Stimulated activated CD8-positive, alpha-beta memory T cell treated with anti-CD3 and anti-CD28 coated beads, Interleukin-7, amount 100 ng/mL, for 24 hours (primary cell): Measurements from ENCODE around the gene NFKBIB.
A peak's percentile ranks its signal among the peaks of the same experiment; 100 is the strongest.
"Not testable (repeated sequence)": the region's sequence is repeated elsewhere in the genome, so short reads cannot be mapped to it uniquely, and the experiment has no call there.

Experiments
- DNase-seq: peaks from one replicate; pipeline ENCODE4 v3.0.0-alpha.2; 2020; ENCODE audit warnings: low read depth

The NFKBIB gene

GRCh38 chr19:38899447-38900201 is at the start of gene NFKBIB, which contains the start of gene SIRT2:
Gene NFKBIB, plus strand, starts transcription at chr19:38899969. Its CDS starts 64 bp downstream, at chr19:38900033.
Gene SIRT2, minus strand, starts transcription at chr19:38899618. Its CDS starts 97 bp downstream, at chr19:38899521.
- peak; percentile 94 for DNase-seq

GRCh38 chr19:38850436-38850975 is 49.3 kb upstream of the NFKBIB start:
- DNase-seq, result peak; percentile 95

GRCh38 chr19:38850976-38851621 is 48.7 kb upstream of the NFKBIB start:
- no peak for DNase-seq

- DNase-seq, result peak; percentile 81
Measured at GRCh38 chr19:38851622-38852230, 48.0 kb upstream of the NFKBIB start.

- peak; percentile 31 for DNase-seq
Measured at GRCh38 chr19:38852231-38853044, 47.3 kb upstream of the NFKBIB start.

GRCh38 chr19:38853214-38853613 is 46.6 kb upstream of the NFKBIB start:
- no peak for DNase-seq

- not testable (repeated sequence) for DNase-seq
Measured at GRCh38 chr19:38854961-38855360, 44.8 kb upstream of the NFKBIB start.

GRCh38 chr19:38855751-38856150 is 44.0 kb upstream of the NFKBIB start:
- DNase-seq, result not testable (repeated sequence)

- no peak for DNase-seq
Measured at GRCh38 chr19:38856813-38857212, 43.0 kb upstream of the NFKBIB start.

GRCh38 chr19:38859631-38860204 is 40.1 kb upstream of the NFKBIB start:
- not testable (repeated sequence) for DNase-seq

GRCh38 chr19:38861368-38861767 is 38.4 kb upstream of the NFKBIB start:
- DNase-seq, result no peak

- no peak for DNase-seq
Measured at GRCh38 chr19:38862321-38863059, 37.3 kb upstream of the NFKBIB start.

- DNase-seq, result no peak
Measured at GRCh38 chr19:38867171-38867780, 32.5 kb upstream of the NFKBIB start.

- no peak for DNase-seq
Measured at GRCh38 chr19:38868551-38868950, 31.2 kb upstream of the NFKBIB start.

- DNase-seq, result no peak
Measured at GRCh38 chr19:38869160-38869835, 30.5 kb upstream of the NFKBIB start.

GRCh38 chr19:38869836-38870607 is 29.7 kb upstream of the NFKBIB start:
- peak; percentile 79 for DNase-seq

- DNase-seq, result no peak
Measured at GRCh38 chr19:38870612-38871011, 29.2 kb upstream of the NFKBIB start.

GRCh38 chr19:38873400-38873799 is 26.4 kb upstream of the NFKBIB start:
- not testable (repeated sequence) for DNase-seq
